Neutrophil (primary cell): ENCODE data around the gene NEDD1.

ENCODE experiments used
- H3K27ac ChIP-seq: fragments of 200-600 bp; sonication (generic); 2 replicates; pipeline ENCODE4 v1.5.1; 2016; ENCODE audit warnings: mild to moderate bottlenecking, moderate library complexity
- H3K27me3 ChIP-seq: fragments of 200-600 bp; sonication (generic); 2 replicates; pipeline ENCODE4 v1.6.0; 2016; ENCODE audit warnings: mild to moderate bottlenecking
- H3K36me3 ChIP-seq: fragments of 200-600 bp; sonication (generic); 2 replicates; pipeline ENCODE4 v1.5.1; 2017
- H3K4me1 ChIP-seq, 2 experiments: fragments of 200-600 bp in 1 of 2; sonication (generic) in 1 of 2; 1 replicate in 1 of 2; 2 replicates in 1 of 2; pipeline versions ENCODE4 v1.5.1 to v1.6.1; 2013 to 2016; ENCODE audit warnings: low read depth in 1 of 2, low read length in 1 of 2, mild to moderate bottlenecking in 1 of 2, moderate library complexity in 1 of 2; ENCODE audit not compliant: control insufficient read depth in 1 of 2, insufficient read depth in 1 of 2
- H3K4me3 ChIP-seq, 2 experiments: fragments of 200-600 bp in 1 of 2; sonication (generic) in 1 of 2; 1 replicate in 1 of 2; 2 replicates in 1 of 2; pipeline ENCODE4 v1.5.1; 2013 to 2016; ENCODE audit warnings: low read depth in 1 of 2, low read length in 1 of 2, mild to moderate bottlenecking in 1 of 2, moderate library complexity in 1 of 2
- H3K9me3 ChIP-seq: fragments of 200-600 bp; sonication (generic); 2 replicates; pipeline ENCODE4 v1.5.1; 2016
- CTCF ChIP-seq: fragments of 200-600 bp; sonication (generic); IDR thresholded peaks from 2 replicates; pipeline ENCODE4 v1.5.1; 2016; ENCODE audit warnings: antibody characterized with exemption

NEDD1 gene

GRCh38 chr12:96878704-96879103 lies 28.4 kb upstream of the NEDD1 start:
- H3K4me3 ChIP-seq, result no peak overlapping the region
- no peak for TF ChIP-seq CTCF
- no peaks in the 10 kb centered on the region for H3K9me3 ChIP-seq
- H3K27ac ChIP-seq, result no peak overlapping the region
- no peaks in the 10 kb centered on the region for H3K4me1 ChIP-seq
- H3K36me3 ChIP-seq, result no peaks in the 10 kb centered on the region
- no peaks in the 10 kb centered on the region for H3K27me3 ChIP-seq

- Histone ChIP-seq H3K36me3 (no peaks in the 10 kb centered on the region), H3K27me3 (no peaks in the 10 kb centered on the region), H3K4me3 (no peak overlapping the region), H3K9me3 (no peaks in the 10 kb centered on the region), H3K4me1 (no peaks in the 10 kb centered on the region), H3K27ac (no peak overlapping the region)
- no peak for TF ChIP-seq CTCF
These were observed 27.8 kb upstream of the NEDD1 start for GRCh38 chr12:96879301-96879700.

GRCh38 chr12:96880220-96880619 lies 26.8 kb upstream of the NEDD1 start:
- no peak for TF ChIP-seq CTCF
- Histone ChIP-seq H3K36me3 (no peaks in the 10 kb centered on the region), H3K27ac (no peak overlapping the region), H3K4me1 (no peaks in the 10 kb centered on the region), H3K27me3 (no peaks in the 10 kb centered on the region), H3K9me3 (no peaks in the 10 kb centered on the region), H3K4me3 (no peak overlapping the region)

GRCh38 chr12:96881608-96882007 lies 25.4 kb upstream of the NEDD1 start:
- H3K4me3 ChIP-seq, result no peak overlapping the region
- H3K9me3 ChIP-seq, result no peaks in the 10 kb centered on the region
- H3K27me3 ChIP-seq, result no peaks in the 10 kb centered on the region
- no peak overlapping the region for H3K27ac ChIP-seq
- no peaks in the 10 kb centered on the region for H3K36me3 ChIP-seq
- no peaks in the 10 kb centered on the region for H3K4me1 ChIP-seq
- TF ChIP-seq CTCF, result no peak

- no peaks in the 10 kb centered on the region for H3K4me1 ChIP-seq
- H3K4me3 ChIP-seq, result no peak overlapping the region
- no peak for TF ChIP-seq CTCF
- H3K9me3 ChIP-seq, result no peaks in the 10 kb centered on the region
- H3K27me3 ChIP-seq, result no peaks in the 10 kb centered on the region
- no peaks in the 10 kb centered on the region for H3K36me3 ChIP-seq
- no peak overlapping the region for H3K27ac ChIP-seq
These were observed 24.2 kb upstream of the NEDD1 start for GRCh38 chr12:96882862-96883261.

- Histone ChIP-seq H3K4me3 (no peak overlapping the region), H3K36me3 (no peaks in the 10 kb centered on the region), H3K27ac (no peak overlapping the region), H3K9me3 (no peaks in the 10 kb centered on the region), H3K27me3 (no peaks in the 10 kb centered on the region), H3K4me1 (no peaks in the 10 kb centered on the region)
- TF ChIP-seq CTCF, result no peak
These were observed 23.5 kb upstream of the NEDD1 start for GRCh38 chr12:96883571-96883970.
